SK-N-SH (cell line): ENCODE results near the gene TMEM259. TPM values are rescaled to one million over a fixed set of nuclear protein-coding genes. Genes with fewer than 3 reads are reported as not detected.

Experiments
- CTCF ChIA-PET: fragments of 300-600, 350-600 bp; formaldehyde crosslinking; extraction: SDS; loops from one replicate; lab custom pipeline; 2021; lab: Yijun Ruan, JAX
- POLR2A ChIA-PET: fragments of 350-600 bp; sonication (Branson Sonifier 250); formaldehyde crosslinking; extraction: SDS; loops from one replicate; lab custom pipeline; 2020; ENCODE audit warnings: antibody characterized with exemption, inconsistent platforms; lab: Yijun Ruan, JAX
- DNase-seq: peaks from one replicate; pipeline ENCODE4 v3.0.0; 2012
- H2AFZ ChIP-seq: fragments of 200-600 bp; sonication (generic); 2 replicates; pipeline ENCODE4 v1.8.1; 2016; ENCODE audit warnings: antibody characterized with exemption, mild to moderate bottlenecking, low read depth
- H3F3A ChIP-seq: fragments of 200-600 bp; sonication (generic); replicated peaks from 2 replicates; pipeline ENCODE3; 2016; ENCODE audit warnings: antibody characterized with exemption, mild to moderate bottlenecking; ENCODE audit not compliant: insufficient read depth
- H3K27ac ChIP-seq, 2 experiments: fragments of 200-500 bp in 1 of 2; fragments of 200-600 bp in 1 of 2; sonication (Bioruptor generic) in 1 of 2; sonication (generic), shearing (Covaris generic) in 1 of 2; 2 replicates each; pipeline versions ENCODE4 v1.5.1 to v1.6.1; 2014 to 2016; ENCODE audit warnings: low read depth in 2 of 2, inconsistent platforms in 1 of 2, low read length in 1 of 2, mild to moderate bottlenecking in 1 of 2, mixed read lengths in 1 of 2
- H3K27me3 ChIP-seq: fragments of 200-600 bp; sonication (generic), shearing (Covaris generic); 2 replicates; pipeline ENCODE4 v1.6.1; 2016; ENCODE audit warnings: mixed run types; ENCODE audit not compliant: insufficient read depth
- H3K36me3 ChIP-seq, 2 experiments: fragments of 200-500 bp in 1 of 2; fragments of 200-600 bp in 1 of 2; sonication (Bioruptor generic) in 1 of 2; sonication (generic) in 1 of 2; replicated peaks in 1 of 2; 2 replicates each; pipeline versions ENCODE3 to v1.5.1; 2014 to 2016; ENCODE audit warnings: low read length in 1 of 2, mild to moderate bottlenecking in 1 of 2; ENCODE audit not compliant: insufficient read depth in 2 of 2, control insufficient read depth in 1 of 2
- H3K4me1 ChIP-seq, 2 experiments: fragments of 200-500 bp in 1 of 2; fragments of 200-600 bp in 1 of 2; sonication (Bioruptor generic) in 1 of 2; sonication (generic), shearing (Covaris generic) in 1 of 2; 2 replicates each; pipeline versions ENCODE4 v1.5.1 to v1.6.1; 2014 to 2016; ENCODE audit warnings: low read depth in 1 of 2, low read length in 1 of 2, mixed run types in 1 of 2; ENCODE audit not compliant: insufficient read depth in 2 of 2, control insufficient read depth in 1 of 2
- H3K4me2 ChIP-seq: fragments of 200-600 bp; sonication (generic), shearing (Covaris generic); 2 replicates; pipeline ENCODE4 v1.6.1; 2017; ENCODE audit warnings: mixed run types
- H3K4me3 ChIP-seq, 2 experiments: fragments of 200-500 bp in 1 of 2; fragments of 200-600 bp in 1 of 2; sonication (Bioruptor generic) in 1 of 2; sonication (generic), shearing (Covaris generic) in 1 of 2; 2 replicates each; pipeline versions ENCODE4 v1.5.1 to v1.8.1; 2014 to 2016; ENCODE audit warnings: low read depth in 2 of 2, inconsistent platforms in 1 of 2, low read length in 1 of 2, mild to moderate bottlenecking in 1 of 2, mixed read lengths in 1 of 2, moderate library complexity in 1 of 2
- H3K79me2 ChIP-seq: fragments of 200-600 bp; sonication (generic); 2 replicates; pipeline ENCODE4 v1.8.1; 2017; ENCODE audit warnings: mild to moderate bottlenecking; ENCODE audit not compliant: insufficient read depth
- H3K9ac ChIP-seq: fragments of 200-600 bp; sonication (generic); 2 replicates; pipeline ENCODE4 v1.6.1; 2017; ENCODE audit warnings: mixed run types
- H3K9me2 ChIP-seq: fragments of 200-600 bp; sonication (generic); 2 replicates; pipeline ENCODE4 v1.6.1; 2017; ENCODE audit warnings: mixed run types
- H3K9me3 ChIP-seq: fragments of 200-600 bp; sonication (generic); 2 replicates; pipeline ENCODE4 v1.6.1; 2017; ENCODE audit warnings: mixed run types, mild to moderate bottlenecking, moderate library complexity
- H4K20me1 ChIP-seq: fragments of 200-600 bp; sonication (generic); 2 replicates; pipeline ENCODE4 v1.6.1; 2017; ENCODE audit warnings: mild to moderate bottlenecking, mixed run types; ENCODE audit not compliant: insufficient read depth
- GATA2 ChIP-seq: sonication (generic); formaldehyde crosslinking; IDR thresholded peaks from 2 replicates; pipeline ENCODE4 v1.5.0; 2020; ENCODE audit warnings: mild to moderate bottlenecking, missing genetic modification reagents
- MXI1 ChIP-seq: IDR thresholded peaks from 2 replicates; pipeline ENCODE4 v1.6.1; 2012; ENCODE audit warnings: mild to moderate bottlenecking, low read depth, low read length, improper control_type of control experiment
- PBX3 ChIP-seq: IDR thresholded peaks from 2 replicates; pipeline ENCODE4; 2012
- RAD21 ChIP-seq: IDR thresholded peaks from 2 replicates; pipeline ENCODE4 v1.6.1; 2012; ENCODE audit warnings: mild to moderate bottlenecking, low read length
- RCOR1 ChIP-seq: fragments of 150-350 bp; IDR thresholded peaks from 2 replicates; pipeline ENCODE4 v1.6.1; 2017; ENCODE audit warnings: antibody characterized with exemption, low read length
- RFX5 ChIP-seq: IDR thresholded peaks from 2 replicates; pipeline ENCODE4 v1.6.1; 2012; ENCODE audit warnings: mild to moderate bottlenecking, improper control_type of control experiment, low read length
- WGBS: methylation state at CpG from one replicate; pipeline ENCODE4 v1.1.6; 2017; ENCODE audit warnings: low lambda C conversion rate; 5-methylcytosine and 5-hydroxymethylcytosine counted together
- polyA plus RNA-seq, 3 experiments: library from polyadenylated mRNA; depleted of rRNA; stranded (reverse); fragments of >200 nt; gene quantifications; 2 replicates each; pipeline ENCODE4 v1.2.3, GENCODE V29; 2012
- TF ChIP-seq, protein P1 (sequence below): IDR thresholded peaks from 2 replicates; pipeline ENCODE4 v1.4.0; 2012; ENCODE audit warnings: low read depth, borderline replicate concordance
- TF ChIP-seq, protein P2 (sequence below): fragments of 150-350 bp; IDR thresholded peaks from 2 replicates; pipeline ENCODE4 v1.6.1; 2016; ENCODE audit warnings: mild to moderate bottlenecking, low read depth, low read length
- TF ChIP-seq, protein P3 (sequence below): IDR thresholded peaks from 2 replicates; pipeline ENCODE4 v1.4.0; 2012; ENCODE audit warnings: low read depth, borderline replicate concordance

The TMEM259 gene
- polyA plus RNA-seq, 1 of the 3 experiments (the other 2 are of a cell fraction), result 138 TPM

GRCh38 chr19:1015782-1016646 lies 4.9 kb downstream of the TMEM259 start:
- no peaks in the 10 kb centered on the region for H3K9me3 ChIP-seq
- no peak overlapping the region for H3K4me3 ChIP-seq
- no peaks in the 10 kb centered on the region for H3F3A ChIP-seq
- no peak for DNase-seq
- peaks cover 13 to 26% of the 10 kb centered on the region in 2 experiments; a peak in 1 of 4 replicates for H3K4me1 ChIP-seq
- H3K27ac ChIP-seq, result no peak overlapping the region
- H3K4me2 ChIP-seq, result no peak overlapping the region
- H3K36me3 ChIP-seq, result peaks cover 0 to 28% of the 10 kb centered on the region in 2 experiments
- H3K79me2 ChIP-seq, result peaks cover 74% of the 10 kb centered on the region
- no peaks in the 10 kb centered on the region for H3K27me3 ChIP-seq
- TF ChIP-seq GATA2 (CRISPR knock-in tag), result no peak
- TF ChIP-seq, protein P1, sequence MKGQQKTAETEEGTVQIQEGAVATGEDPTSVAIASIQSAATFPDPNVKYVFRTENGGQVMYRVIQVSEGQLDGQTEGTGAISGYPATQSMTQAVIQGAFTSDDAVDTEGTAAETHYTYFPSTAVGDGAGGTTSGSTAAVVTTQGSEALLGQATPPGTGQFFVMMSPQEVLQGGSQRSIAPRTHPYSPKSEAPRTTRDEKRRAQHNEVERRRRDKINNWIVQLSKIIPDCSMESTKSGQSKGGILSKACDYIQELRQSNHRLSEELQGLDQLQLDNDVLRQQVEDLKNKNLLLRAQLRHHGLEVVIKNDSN, result no peak
- TF ChIP-seq RAD21, result no peak
- no peak for TF ChIP-seq PBX3
- TF ChIP-seq MXI1, result no peak
- TF ChIP-seq RFX5, result no peak
- TF ChIP-seq, protein P2, sequence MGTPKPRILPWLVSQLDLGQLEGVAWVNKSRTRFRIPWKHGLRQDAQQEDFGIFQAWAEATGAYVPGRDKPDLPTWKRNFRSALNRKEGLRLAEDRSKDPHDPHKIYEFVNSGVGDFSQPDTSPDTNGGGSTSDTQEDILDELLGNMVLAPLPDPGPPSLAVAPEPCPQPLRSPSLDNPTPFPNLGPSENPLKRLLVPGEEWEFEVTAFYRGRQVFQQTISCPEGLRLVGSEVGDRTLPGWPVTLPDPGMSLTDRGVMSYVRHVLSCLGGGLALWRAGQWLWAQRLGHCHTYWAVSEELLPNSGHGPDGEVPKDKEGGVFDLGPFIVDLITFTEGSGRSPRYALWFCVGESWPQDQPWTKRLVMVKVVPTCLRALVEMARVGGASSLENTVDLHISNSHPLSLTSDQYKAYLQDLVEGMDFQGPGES, result no peak
- TF ChIP-seq, protein P3, sequence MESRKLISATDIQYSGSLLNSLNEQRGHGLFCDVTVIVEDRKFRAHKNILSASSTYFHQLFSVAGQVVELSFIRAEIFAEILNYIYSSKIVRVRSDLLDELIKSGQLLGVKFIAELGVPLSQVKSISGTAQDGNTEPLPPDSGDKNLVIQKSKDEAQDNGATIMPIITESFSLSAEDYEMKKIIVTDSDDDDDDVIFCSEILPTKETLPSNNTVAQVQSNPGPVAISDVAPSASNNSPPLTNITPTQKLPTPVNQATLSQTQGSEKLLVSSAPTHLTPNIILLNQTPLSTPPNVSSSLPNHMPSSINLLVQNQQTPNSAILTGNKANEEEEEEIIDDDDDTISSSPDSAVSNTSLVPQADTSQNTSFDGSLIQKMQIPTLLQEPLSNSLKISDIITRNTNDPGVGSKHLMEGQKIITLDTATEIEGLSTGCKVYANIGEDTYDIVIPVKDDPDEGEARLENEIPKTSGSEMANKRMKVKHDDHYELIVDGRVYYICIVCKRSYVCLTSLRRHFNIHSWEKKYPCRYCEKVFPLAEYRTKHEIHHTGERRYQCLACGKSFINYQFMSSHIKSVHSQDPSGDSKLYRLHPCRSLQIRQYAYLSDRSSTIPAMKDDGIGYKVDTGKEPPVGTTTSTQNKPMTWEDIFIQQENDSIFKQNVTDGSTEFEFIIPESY, result no peak
- TF ChIP-seq RCOR1, result no peak
- TF ChIP-seq, all 33 proteins: peak for 0
- ChIA-PET CTCF (interaction anchor here (0.6 to 1.6 kb wide), 2 partner anchors 153 to 430 kb away, joined by 3 to 5 read pairs; no protein-coding TSS in a partner anchor), POLR2A (no interaction called here)
- 83% methylated on average over 10 of the region's 31 CpGs for WGBS
- H4K20me1 ChIP-seq, result peaks cover 71% of the 10 kb centered on the region
- H3K9ac ChIP-seq, result no peak overlapping the region
- no peaks in the 10 kb centered on the region for H3K9me2 ChIP-seq
- H2AFZ ChIP-seq, result no peak overlapping the region
